ENCODE results near the gene ELFN1.

The ELFN1 gene

DNA sequence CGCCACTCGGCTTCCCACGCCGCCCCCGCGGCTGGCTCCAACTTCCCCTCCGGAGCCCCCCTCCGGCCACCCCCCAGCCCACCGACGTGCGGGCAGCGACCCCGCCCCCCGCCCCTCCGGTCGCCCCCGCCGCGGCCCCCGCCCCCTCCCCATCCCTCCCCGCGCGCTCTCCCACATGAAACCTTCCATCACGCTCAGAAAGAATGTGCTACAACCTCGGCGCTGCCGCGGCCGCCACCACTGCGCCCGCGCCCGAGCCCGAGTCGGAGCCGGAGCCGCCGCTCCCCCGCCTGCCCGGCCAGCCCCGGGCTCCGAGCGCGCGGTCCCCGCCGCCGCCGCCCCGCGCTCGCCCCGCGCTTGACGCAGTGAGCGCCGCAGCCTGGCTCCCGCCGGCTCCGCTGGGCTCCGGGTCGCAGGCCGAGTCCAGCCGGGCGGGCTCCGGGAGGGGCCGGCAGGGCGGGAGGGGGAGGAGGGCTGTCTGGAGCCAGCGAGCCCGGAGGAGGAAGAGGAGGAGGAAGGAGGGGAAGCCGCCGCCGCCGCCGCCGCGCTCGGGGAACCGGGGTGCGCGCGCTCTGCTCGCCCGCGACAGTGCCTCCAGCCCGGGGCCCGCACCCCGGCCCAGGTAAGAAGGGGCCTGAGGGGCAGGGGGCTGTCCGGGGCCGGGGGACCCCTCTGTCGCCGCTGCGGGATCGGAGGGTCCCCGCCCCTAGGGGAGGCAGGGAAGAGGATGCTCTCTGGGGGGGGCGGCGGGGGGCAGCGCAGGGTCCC lies 4.3 kb upstream of the ELFN1 start:
- no peak overlapping the region for H3K4me3 Mint-ChIP-seq
- peaks cover 6% of the 10 kb centered on the region for H3K4me1 Mint-ChIP-seq
- H3K27me3 Mint-ChIP-seq (ENCODE audit: low read depth) = peaks cover 48% of the 10 kb centered on the region
- TF ChIP-seq, protein P1, sequence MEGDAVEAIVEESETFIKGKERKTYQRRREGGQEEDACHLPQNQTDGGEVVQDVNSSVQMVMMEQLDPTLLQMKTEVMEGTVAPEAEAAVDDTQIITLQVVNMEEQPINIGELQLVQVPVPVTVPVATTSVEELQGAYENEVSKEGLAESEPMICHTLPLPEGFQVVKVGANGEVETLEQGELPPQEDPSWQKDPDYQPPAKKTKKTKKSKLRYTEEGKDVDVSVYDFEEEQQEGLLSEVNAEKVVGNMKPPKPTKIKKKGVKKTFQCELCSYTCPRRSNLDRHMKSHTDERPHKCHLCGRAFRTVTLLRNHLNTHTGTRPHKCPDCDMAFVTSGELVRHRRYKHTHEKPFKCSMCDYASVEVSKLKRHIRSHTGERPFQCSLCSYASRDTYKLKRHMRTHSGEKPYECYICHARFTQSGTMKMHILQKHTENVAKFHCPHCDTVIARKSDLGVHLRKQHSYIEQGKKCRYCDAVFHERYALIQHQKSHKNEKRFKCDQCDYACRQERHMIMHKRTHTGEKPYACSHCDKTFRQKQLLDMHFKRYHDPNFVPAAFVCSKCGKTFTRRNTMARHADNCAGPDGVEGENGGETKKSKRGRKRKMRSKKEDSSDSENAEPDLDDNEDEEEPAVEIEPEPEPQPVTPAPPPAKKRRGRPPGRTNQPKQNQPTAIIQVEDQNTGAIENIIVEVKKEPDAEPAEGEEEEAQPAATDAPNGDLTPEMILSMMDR (IDR thresholded peaks at IDR 0.05; ENCODE audit: unreplicated experiment in 3 of 3) = no peak
- no peaks in the 10 kb centered on the region for H3K9me3 Mint-ChIP-seq
- H3K36me3 Mint-ChIP-seq (ENCODE audit: low read depth) = no peaks in the 10 kb centered on the region
- no peak overlapping the region for H3K27ac Mint-ChIP-seq

DNA sequence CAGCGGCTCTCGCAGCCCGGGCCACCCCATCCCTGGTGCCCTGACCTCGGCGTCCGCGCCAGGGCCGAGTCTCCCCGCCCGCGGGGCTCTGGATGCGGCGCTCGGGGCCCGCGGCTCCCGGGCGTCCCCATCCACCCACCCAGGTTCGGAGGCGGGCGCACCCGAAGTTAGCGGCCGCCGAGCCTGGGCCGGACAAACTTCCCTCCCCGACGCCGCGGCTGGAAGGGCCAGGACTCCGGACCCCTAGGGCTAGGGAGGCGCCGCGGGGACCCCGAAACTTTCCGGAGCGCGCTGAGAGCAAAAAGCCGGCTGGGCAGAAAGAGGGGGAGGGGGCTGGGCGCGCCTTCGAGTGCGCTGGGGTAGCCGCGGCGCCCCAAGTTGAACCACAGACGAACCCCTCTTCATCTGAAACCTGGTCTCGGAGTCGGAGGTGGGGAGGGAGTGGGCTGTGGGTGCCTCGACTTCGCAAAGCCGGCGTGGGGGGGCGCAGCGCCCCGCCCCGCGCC lies 3.7 kb upstream of the ELFN1 start:
- no peaks in the 10 kb centered on the region for H3K9me3 Mint-ChIP-seq
- H3K27ac Mint-ChIP-seq = no peak overlapping the region
- peak overlapping the region; percentile 38 to 67 (median 48) for H3K4me3 Mint-ChIP-seq
- peaks cover 46% of the 10 kb centered on the region for H3K27me3 Mint-ChIP-seq (ENCODE audit: low read depth)
- TF ChIP-seq, protein P1 (IDR thresholded peaks at IDR 0.05; ENCODE audit: unreplicated experiment in 3 of 3) = no peak
- H3K36me3 Mint-ChIP-seq (ENCODE audit: low read depth) = no peaks in the 10 kb centered on the region
- peaks cover 6% of the 10 kb centered on the region for H3K4me1 Mint-ChIP-seq

DNA sequence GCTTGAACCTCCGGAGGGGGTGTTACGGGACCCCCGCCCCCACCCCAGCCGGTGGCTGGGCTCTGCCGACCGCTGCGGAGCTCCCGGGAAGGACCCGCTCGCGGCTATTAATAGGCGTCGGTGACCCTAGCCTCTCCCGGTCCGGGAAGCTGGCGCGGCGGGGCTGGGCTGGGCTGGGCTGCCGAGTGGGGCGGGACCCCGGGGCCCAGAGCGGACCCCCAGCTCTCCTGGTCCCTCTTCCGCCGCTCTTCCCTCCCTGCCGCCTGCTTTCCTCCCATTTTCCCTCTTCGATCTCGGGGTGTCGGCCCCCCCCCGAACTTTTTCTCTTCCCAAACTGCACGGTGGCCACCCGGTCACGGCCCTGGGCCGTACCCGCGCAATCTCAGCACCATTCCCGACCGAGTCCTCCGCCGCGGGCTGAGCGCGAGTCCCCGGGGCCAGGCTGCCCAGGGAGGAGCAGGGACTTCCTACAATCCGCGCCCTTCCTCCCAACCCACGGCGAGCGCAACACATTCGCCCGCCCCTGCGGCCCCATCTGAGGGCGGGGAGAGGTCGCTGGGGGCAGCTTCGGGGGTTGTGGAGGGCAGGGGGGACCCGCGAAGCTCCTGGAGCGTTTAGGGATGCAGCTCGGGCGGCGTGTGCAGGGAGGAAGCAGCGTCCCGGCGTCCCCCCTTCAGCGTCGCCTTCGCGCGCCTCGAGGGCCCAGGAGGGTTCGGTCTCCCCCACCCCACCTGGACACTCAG lies 3.1 kb upstream of the ELFN1 start:
- TF ChIP-seq, protein P1 (IDR thresholded peaks at IDR 0.05; ENCODE audit: unreplicated experiment in 3 of 3) = no peak
- Mint-ChIP-seq H3K4me3 (peak overlapping the region; percentile 82 to 94 (median 85)), H3K36me3 (ENCODE audit: low read depth) (no peaks in the 10 kb centered on the region), H3K4me1 (peaks cover 6% of the 10 kb centered on the region), H3K9me3 (no peaks in the 10 kb centered on the region), H3K27ac (no peak overlapping the region), H3K27me3 (ENCODE audit: low read depth) (peaks cover 41% of the 10 kb centered on the region)

DNA sequence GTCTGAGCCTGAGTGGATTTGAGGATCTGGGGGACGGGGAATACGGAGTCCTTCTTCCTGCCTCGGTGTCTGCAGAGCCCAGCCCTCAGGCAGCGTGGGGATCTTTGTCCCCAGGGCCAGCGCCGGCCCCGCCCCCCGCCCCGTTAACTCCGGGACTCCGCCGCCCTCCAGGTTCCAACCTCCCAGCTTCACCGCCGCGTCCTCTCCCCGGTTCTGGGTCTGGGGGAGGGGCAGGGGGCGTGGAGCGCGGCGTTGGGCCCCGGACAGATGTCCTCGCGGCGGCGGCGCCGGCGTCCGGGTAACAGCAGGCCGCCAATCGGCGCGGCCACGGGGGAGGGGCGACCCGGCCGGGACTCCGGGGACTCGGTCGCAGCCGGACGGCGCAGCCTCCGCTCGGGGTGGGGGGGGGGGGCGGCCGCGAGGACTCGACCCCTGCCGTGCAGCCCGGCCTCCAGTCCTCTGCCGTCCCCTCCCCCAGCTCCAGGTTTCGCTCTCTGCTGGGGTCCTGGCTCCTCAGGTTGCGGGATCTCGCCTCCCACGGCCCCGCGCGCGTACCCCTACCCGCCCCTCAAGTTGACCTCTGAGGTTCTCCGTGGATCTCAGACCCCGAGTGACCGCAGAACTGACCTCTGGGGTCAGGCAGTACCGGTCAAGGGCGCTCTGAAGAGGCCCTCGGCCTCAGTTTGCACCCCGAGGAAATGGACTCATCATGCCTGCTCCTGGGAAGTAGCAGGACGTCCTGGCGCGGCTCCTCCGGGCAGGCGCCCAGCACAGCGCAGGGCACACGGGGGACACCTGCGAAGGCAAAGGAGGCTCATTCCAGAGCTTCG lies 2.3 kb upstream of the ELFN1 start:
- H3K36me3 Mint-ChIP-seq (ENCODE audit: low read depth) = no peaks in the 10 kb centered on the region
- H3K27me3 Mint-ChIP-seq (ENCODE audit: low read depth) = peaks cover 39% of the 10 kb centered on the region
- TF ChIP-seq, protein P1 (IDR thresholded peaks at IDR 0.05; ENCODE audit: unreplicated experiment in 3 of 3) = no peak
- peaks cover 12% of the 10 kb centered on the region for H3K4me1 Mint-ChIP-seq
- H3K4me3 Mint-ChIP-seq = peak overlapping the region; percentile 79 to 94 (median 82)
- H3K9me3 Mint-ChIP-seq = no peaks in the 10 kb centered on the region
- peak overlapping the region in 1 of 3 experiments; percentile 54 for H3K27ac Mint-ChIP-seq

DNA sequence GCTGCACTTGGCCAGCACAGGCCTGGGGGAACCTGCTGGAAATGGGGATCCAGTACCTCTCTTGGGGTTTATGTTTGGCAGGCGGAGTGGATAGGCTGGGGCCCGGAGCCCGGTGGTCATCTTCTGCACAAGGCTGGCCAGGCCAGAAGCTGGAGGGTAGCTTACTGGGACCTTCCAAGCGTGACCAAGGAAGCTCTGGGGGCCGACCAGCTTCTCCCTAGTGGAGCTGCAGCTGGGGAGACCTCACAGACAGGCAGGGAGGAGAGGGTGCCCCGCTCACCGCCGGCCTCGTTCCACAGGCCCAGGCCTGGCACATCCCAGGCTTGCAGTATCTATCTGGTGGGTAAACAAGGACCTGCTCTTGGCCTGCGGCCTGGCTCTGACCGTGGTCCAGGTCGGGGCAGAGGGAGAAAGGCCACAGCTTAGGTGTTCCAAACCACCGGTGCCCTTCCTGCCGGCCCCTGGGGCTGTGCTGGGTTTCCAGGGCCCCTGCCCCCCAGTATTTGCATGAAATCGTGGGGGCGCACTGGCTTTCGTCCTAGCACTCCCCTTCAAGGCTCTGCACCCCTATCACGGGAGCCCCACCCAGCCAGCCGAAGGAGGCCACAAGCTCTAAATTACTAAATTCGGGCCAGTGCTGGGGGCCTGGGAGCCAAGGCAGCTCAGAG lies 1.5 kb upstream of the ELFN1 start:
- Mint-ChIP-seq H3K4me1 (peaks cover 15% of the 10 kb centered on the region), H3K4me3 (peak overlapping the region; percentile 79 to 81 (median 80)), H3K27me3 (ENCODE audit: low read depth) (peaks cover 32% of the 10 kb centered on the region), H3K9me3 (no peaks in the 10 kb centered on the region), H3K36me3 (ENCODE audit: low read depth) (no peaks in the 10 kb centered on the region), H3K27ac (peak overlapping the region; percentile 43 to 85 (median 65))
- TF ChIP-seq, protein P1 (IDR thresholded peaks at IDR 0.05; ENCODE audit: unreplicated experiment in 3 of 3) = no peak

Data from nephron (organoid).